UCSD-AML1 (cell line): ENCODE results near the gene ZC3HAV1L.
"Not testable (repeated sequence)": the region's sequence is repeated elsewhere in the genome, so short reads cannot be mapped to it uniquely, and the experiment has no call there.

Experiments used
- DNase-seq: peaks from one replicate; lab custom pipeline; 2025; ENCODE audit not compliant: unreplicated experiment; lab: John Stamatoyannopoulos, UW

The ZC3HAV1L gene

GRCh38 chr7:139035586-139036353 is at the start of gene ZC3HAV1L:
Gene ZC3HAV1L, minus strand, starts transcription at chr7:139036042. Its CDS starts 25 bp downstream, at chr7:139036017.
- DNase-seq, result peak; percentile 63

- no peak for DNase-seq
Observed at GRCh38 chr7:139084709-139085108, 48.9 kb upstream of the ZC3HAV1L start.

DNA sequence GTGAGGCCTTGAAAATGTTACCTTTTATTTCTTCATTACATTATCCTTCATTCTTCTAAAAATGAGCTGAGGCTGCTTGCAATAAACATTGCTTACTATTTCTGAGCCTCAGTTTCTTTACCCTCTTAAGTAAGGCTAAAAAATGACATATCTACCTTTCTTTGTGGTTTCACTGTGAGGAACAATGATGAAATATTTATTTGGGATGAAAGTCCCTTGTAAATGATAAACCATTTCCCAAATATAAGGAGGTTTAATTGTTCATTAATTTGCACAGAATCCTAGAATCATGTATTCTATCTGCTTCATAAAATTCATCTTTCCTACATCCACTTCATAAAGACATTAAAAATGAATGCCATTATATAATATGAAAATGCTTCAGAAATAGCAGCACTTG is 45.7 kb upstream of the ZC3HAV1L start:
- DNase-seq, result no peak

DNA sequence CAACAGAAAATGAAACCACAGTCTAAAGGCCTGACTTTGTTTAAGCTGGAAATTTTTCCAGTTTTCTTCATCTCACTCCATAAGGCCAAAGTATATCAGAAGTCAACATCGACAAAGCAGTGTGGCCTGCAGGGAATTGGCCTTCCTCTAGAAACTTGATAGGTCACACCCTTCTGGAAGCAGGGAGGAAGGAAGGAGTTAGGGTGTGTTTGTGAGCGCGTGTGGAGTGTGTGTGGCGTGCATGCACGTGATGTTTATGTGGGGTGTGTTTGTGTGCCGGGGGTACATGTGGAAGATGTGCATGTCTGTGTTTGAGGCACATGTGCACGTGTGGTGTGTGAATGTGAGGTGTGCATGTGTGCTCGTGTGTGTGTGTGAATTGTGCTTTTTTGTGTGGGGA is 45.1 kb upstream of the ZC3HAV1L start:
- no peak for DNase-seq

DNA sequence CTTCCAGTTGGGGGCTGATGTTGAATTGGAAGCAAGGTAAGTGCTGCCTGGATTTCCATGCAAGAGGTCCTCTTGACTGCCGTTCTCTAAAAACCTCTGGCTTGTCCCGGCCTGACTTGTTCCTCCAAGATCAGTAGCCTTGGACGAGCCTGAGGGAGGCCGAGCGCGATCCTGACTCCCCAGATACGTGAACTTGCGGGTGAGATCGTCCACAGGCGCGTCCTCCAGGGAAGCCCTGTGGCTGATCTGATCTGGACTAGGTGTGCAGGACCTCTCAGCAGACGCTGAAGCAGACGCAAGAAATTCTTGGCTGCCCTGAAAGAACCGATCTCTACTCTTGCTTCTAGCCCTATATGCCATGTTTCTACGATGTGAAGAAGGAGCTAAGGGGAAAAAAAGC is 44.0 kb upstream of the ZC3HAV1L start:
- DNase-seq, result no peak

- no peak for DNase-seq
Observed at GRCh38 chr7:139078911-139079310, 43.1 kb upstream of the ZC3HAV1L start.

DNA sequence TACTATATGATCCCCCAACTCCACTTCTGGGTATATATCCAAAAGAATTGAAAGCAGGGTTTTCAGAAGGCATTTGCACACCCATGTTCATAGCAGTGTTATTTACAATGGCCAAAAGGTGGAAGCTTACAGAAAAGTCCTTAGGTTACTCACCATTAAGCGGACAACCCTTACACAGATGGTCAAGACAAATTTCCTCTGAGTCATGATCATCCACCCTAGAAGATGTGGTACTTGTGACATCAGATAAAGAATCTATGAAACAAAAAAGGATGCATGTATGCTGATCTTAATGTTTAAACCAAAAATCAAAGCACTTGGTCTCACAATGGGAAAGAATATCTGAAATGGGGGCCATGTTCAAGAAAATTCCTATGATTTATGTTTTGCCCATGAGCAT is 42.6 kb upstream of the ZC3HAV1L start:
- DNase-seq, result no peak

- not testable (repeated sequence) for DNase-seq
Observed at GRCh38 chr7:139077706-139078105, 41.9 kb upstream of the ZC3HAV1L start.

DNA sequence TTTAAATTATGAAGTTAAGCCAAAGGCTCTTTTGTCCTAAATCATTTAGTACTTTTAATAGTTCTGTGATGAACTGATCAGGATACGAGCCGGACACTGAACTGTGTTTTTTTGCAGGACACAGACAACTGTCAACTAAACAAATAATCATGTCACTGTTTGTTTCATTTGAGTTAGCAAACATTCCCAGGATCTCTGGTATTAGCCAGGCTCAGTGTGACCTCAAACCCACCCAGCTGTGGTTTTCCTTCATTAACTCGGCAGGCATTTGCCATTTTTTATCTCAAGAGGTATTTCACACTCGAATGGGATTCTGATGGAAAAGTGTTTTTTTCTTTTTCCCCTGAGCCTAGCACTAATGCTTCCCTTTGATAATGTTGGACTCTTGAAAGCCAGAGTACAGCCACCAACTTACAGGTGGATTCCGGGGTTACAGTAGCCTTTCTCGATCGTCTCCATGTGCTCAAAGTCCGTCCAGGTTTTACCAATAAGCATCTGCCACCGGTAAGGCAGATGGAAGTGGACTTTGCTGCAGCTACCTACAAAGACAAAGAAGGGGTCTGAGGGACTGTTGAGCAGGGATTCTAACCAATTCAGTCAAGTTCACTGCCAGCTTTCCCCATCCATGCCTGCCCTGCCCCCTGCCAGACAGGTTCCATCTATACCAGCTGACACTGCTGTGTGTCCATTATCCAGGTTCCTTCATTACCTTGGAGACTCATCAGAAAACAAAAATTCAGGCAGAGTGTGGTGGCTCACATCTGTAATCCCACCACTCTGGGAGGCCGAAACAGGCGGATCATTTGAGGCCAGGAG is 40.2 kb upstream of the ZC3HAV1L start:
- no peak for DNase-seq

DNA sequence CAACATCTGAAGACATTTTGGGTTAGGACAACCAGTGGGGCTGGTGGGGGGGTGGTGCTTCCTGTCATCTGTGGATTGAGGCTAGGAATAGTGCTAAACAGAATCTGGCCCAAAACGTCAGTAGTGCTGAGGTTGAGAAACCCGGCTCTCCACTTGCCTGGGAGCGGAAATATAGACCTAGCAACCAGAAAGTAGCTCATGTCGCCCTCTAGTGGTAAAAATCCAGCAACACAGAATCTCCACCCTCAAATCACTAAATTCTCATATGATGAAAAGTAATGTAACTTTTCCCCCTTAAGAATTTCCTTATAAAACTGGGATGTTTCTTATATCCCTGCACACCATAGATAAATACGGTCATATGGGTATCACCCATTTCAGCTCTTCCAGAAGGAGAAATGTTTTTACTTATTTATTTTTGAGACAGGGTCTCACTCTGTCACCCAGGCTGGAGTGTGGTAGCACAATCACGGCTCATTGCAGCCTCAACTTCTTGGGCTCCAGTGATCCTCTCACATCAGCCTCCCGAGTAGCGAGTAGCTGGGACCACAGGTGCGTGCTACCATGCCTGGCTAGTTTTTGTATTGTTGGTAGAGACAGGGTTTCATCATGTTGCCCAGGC is 39.3 kb upstream of the ZC3HAV1L start:
- peak; percentile 10 for DNase-seq

DNA sequence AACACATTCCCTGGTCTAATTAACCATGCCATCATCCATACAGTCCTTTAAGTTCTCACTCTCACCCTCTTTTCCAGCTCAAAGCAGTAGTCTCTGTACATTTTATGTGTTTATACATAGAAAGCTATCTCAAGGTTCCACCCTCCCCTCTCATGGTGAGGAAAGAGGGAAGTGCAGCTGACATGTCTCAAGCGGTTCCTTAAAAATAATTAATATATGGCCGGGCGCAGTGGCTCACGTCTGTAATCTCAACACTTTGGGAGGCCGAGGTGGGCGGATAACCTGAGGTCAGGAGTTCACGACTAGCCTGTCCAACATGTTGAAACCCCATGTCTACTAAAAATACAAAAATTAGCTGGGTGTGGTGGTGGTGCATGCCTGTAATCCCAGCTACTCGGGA is 37.0 kb upstream of the ZC3HAV1L start:
- DNase-seq, result no peak

GRCh38 chr7:139071680-139072079 is 35.8 kb upstream of the ZC3HAV1L start:
- no peak for DNase-seq

DNA sequence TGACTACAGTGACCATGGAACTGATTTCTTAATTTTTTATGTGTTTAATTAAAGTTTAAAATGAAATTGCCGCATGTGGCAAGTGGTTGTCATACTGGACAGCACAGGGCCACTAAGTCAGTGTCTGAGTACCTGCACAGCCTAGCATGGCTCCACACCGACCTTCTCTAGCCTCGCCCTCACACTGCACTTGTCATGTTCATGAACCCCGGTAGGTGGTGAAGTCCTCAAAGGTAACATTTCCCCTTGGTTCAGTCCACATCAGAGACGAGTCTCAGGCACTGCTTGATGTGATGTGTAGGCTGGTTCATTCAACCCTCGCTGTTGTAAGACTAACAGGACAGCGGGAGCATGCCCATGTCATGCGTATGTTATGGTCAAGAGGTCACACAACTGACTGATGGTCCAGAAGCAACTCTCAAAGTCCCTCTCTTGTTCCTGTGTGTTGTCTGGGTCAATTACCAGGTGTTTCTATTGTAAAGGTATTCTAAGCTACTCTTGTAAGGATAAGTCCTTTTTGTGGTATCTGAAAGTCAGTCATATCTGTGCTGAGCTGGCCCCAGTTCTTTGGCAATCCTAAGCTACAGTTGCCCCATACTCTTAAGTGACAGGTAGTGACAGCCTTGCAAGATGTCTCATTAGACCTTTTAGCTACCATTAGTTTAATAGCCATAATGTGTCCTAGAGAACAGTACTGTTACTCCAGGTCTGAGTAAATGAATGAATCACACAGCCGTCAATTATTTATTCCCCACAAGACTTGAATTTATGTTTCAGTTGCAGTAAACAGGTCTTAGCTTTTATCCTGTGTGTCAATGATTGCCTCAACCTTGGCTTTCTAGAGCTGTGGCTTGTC is 32.9 kb upstream of the ZC3HAV1L start:
- no peak for DNase-seq

GRCh38 chr7:139066315-139066714 is 30.5 kb upstream of the ZC3HAV1L start:
- no peak for DNase-seq

GRCh38 chr7:139065323-139065722 is 29.5 kb upstream of the ZC3HAV1L start:
- no peak for DNase-seq

DNA sequence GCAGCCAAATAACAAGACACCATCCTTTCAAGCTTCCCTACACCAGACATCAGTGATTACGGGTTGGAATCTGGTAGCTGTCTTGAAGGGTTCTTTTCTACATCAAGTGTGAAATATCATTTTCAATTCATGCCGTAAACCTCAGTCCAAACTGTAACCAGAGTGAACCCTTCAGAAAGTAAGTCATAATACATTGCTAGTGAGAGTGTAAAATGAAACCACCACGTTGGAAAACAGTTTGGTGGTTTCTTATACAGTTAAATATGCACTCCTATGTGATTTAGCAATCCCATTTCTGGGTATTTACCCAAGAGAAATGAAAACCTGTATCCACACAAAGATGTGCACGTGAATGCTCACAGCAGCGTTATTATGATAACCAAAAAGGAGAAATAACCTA is 25.6 kb upstream of the ZC3HAV1L start:
- no peak for DNase-seq

DNA sequence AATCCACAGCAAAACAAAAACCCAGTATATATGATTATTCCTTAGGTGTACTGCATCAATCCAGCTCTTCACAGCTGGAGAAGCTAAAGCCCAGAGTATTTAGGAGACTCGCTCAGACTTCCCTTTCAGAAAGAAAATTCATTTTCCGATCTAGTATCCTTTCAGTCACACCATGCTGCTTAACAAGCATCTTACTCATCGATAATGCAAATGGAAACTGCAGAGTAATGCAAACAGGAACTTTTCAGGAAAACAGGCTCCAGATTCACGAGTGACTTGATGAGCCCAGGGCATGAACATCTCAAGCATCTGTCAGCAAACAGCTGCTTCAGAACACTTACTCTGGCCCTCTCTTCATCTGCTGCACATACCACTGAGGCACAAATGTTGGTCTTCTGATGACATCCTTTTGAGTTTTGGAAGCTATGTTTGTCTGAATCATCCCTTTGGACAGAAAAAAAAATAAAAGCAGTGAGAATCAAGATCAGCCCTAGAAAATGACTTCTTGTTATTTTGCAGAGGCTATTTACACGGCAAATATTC is 24.9 kb upstream of the ZC3HAV1L start:
- no peak for DNase-seq

DNA sequence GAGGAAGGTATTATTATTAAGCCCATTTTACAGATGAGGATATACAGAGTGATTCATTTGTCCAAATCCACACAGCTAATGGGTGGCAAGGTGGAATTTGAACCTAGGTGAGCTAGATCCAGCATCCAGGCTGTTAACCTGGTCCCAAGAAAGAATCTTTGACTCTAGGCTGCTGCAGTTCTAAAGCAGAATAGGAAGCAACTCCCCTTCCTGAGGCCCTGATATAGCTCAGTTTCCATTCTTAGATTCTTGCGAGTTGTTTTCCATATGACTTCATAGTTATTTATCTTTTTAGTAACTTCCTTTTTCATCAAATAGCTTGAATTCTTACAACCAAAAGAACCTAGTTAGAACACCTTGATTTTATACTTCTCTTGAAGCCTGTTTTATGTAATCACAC is 24.1 kb upstream of the ZC3HAV1L start:
- DNase-seq, result no peak

DNA sequence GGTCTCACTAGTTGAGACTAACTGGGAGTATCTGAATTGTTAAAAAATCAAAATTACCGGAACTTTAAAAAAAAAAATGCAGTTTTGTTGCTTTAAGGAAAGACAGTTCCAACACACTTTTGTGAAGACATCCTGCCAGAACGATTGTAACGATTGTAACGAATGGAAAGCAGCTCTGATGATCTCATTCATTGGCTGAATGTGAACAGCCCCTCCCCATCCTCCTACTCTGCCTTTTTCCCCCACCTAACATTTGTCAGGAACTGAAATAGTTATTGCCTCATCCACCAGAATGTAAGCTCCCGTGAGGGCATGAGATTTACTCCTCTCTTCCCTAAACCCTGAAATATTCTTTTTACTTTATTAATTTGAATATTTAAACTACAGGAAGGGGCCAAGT is 23.1 kb upstream of the ZC3HAV1L start:
- no peak for DNase-seq

DNA sequence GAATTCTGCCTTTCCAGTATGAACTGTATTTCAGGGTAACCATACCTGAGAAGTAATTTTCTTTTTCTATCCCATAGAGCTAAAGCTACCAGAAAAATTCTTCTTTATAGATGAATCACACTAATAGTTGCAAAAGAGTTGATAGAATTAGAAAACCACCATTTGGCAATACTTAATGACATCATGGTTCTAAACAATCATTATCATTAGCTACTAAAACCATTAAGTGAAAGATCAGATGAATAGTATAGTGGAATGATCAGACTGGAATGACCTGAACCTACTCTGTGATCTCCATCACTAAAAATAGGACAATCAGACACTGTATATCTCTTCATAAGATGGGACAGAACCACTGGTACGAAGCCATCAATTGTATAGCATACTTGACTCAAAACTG is 19.8 kb upstream of the ZC3HAV1L start:
- no peak for DNase-seq

- not testable (repeated sequence) for DNase-seq
Observed at GRCh38 chr7:139054656-139055055, 18.8 kb upstream of the ZC3HAV1L start.
